GM10266 (cell line): Measurements from ENCODE around the gene TCERG1.

Source experiments
- DNase-seq: peaks from one replicate; pipeline ENCODE4 v3.0.0; 2012; ENCODE audit errors: extremely low spot score
- TF ChIP-seq, protein P1 (sequence below): IDR thresholded peaks from 2 replicates; pipeline ENCODE4 v1.5.1; 2012; ENCODE audit warnings: mild to moderate bottlenecking, low read depth; ENCODE audit not compliant: control insufficient read depth, insufficient read depth; ENCODE audit errors: missing control alignments

TCERG1 gene

DNA sequence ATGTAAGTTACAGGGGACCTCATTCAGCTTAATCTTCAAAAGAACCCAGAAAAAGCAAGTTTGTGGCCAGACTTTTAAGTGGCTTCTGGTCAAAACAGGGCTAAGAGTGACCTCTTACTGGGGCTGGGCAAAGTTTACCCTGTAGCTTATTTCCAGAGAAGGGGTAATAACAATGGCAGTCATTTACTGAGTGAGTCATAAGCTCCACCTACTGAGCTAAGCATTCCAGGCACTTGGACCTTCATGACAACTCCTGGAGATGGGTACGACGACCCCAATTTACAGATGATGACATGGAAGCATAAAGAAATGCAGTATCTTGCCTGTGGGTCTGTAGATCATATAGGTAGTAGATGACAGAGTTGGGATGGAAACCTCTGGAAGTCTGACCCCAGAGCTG lies 73.6 kb downstream of the TCERG1 start:
- TF ChIP-seq, protein P1, sequence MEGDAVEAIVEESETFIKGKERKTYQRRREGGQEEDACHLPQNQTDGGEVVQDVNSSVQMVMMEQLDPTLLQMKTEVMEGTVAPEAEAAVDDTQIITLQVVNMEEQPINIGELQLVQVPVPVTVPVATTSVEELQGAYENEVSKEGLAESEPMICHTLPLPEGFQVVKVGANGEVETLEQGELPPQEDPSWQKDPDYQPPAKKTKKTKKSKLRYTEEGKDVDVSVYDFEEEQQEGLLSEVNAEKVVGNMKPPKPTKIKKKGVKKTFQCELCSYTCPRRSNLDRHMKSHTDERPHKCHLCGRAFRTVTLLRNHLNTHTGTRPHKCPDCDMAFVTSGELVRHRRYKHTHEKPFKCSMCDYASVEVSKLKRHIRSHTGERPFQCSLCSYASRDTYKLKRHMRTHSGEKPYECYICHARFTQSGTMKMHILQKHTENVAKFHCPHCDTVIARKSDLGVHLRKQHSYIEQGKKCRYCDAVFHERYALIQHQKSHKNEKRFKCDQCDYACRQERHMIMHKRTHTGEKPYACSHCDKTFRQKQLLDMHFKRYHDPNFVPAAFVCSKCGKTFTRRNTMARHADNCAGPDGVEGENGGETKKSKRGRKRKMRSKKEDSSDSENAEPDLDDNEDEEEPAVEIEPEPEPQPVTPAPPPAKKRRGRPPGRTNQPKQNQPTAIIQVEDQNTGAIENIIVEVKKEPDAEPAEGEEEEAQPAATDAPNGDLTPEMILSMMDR, result no peak
- no peak for DNase-seq

DNA sequence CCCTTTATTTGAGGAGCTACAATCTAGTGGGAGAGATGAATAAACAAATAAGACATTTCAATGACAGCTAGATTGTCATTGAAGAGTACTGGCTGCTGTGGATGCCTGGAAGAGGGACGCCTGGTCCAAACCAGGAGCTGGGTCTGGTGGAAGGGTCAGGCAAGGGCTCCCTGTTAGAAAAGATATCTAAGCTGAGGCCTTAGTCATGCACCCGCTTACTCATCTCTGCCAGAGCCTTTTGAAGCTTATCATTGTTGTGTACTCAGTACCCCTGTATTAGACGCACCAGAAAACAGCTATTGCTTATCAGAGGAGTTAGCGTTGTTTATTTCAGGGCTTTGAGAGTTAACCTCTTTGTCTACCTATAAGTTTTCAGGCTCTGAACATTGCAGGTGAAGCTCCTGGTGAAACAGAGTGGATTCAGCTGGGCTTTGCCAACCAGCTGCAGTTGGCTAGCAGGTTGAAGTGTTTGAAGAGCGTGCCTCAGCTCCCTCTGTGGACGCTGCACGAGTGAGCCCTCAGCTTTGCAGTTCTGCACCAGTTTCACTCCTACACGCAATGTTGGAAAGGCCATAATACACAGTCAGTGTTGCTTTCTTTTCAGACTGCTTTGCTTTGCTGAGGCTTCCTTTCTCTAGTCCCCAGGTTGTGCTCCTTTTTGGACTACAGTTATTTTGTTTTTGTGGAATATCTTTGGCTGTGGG lies 74.4 kb downstream of the TCERG1 start:
- TF ChIP-seq, protein P1, result no peak
- DNase-seq, result no peak

DNA sequence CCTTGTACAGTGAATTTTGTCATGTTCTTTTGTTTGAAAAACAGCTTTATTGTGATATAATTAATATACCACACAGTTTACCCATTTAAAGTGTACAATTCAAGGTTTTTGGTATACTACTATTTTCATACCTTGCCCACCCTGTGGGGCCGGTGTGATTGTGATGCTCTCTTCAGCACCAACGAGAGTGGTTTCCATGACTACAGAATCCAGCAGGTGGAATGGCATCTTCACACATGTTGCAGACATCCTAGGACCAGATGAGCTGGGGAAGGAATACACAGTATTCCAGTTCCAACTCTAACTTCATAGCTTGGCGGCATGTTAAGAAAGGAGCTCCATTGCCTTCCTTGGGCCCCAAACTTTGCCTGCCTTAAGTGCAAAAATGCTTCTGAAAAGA lies 76.6 kb downstream of the TCERG1 start:
- no peak for DNase-seq
- TF ChIP-seq, protein P1, result no peak

DNA sequence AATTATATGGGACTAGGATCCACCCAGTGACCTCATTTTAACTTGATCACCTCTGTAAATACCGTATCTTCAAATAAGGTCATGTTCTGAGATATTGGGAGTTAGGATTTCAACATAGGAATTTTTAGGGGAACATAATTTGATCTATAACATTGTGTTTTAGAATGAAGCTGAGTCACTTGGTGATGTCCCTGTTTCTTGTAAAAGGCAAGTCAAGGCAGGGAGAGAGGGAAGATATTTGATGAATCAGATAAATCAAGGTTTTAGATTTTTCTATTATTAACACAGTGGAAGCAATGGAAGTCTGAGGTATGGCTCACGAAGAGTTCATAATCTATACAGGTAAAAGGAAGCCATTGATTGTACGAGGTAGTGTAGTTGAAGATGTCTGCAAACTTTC lies 80.7 kb downstream of the TCERG1 start:
- TF ChIP-seq, protein P1, result no peak
- DNase-seq, result no peak

DNA sequence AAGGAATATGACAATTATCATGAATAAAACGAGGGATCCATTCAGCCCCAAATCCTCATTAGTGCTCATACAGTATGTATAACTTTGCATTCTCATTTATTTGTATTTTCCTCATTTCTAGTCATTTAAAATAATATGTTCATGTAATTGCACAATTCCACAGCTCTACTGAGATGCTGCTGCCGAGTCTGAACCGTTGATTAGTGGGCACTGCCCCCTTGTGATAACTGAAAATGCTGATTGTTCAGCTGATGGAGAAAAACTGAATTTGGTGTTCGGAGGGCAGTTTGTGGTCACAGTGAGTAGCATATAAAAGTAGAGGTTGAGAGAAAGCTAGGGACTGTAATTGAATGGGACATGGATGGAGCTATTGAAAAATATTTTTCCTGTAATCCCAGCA lies 81.1 kb downstream of the TCERG1 start:
- no peak for DNase-seq
- TF ChIP-seq, protein P1, result no peak

DNA sequence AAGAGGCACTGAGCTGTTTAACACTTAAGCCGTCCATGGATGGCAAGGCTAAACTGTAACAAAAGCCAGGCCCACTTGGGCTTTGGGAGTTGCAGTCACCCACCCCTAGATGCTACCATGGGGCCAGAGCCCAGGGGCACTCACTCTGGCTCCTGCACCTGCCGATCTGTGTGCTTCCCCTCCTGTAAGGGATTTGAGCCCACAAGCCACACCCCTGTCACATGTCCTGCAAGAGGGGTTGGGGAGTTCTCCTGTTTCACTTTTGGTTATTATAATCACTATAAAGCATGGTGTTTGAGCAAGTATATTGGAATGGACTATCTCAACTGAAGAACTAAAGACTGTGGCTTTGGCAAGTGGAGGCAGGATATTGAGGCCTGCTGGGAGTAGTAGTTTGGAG lies 82.9 kb downstream of the TCERG1 start:
- TF ChIP-seq, protein P1, result no peak
- peak; percentile 17 for DNase-seq

DNA sequence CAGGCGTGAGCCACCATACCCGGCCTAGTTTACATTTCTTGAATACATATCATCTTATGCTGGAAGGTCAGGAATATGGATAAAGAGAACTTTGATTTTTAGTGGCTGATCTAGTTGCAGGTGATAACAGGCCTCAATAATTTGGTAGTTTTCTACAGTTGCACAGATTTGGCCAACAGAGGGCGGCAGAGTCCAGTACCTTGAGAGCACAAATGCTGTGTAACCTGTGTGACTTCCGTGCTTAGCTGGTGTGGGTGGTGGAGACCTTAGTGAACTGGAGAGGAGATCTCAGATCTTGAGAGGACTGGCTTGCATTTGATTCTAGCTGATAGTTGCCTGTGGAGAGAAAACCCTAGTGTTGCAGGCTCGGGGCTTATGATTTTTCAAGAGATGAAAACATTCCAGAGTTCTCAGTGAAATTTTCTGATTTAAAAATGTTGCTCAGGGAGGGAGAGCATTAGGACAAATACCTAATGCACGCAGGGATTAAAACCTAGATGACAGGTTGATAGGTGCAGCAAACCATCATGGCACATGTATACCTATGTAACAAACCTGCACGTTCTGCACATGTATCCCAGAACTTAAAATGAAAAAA lies 86.2 kb downstream of the TCERG1 start:
- TF ChIP-seq, protein P1, result peak; percentile 84
- peak; percentile 61 for DNase-seq
